ENCODE results near the gene CIBAR2. TPM values are rescaled to one million over a fixed set of nuclear protein-coding genes. Genes with fewer than 3 reads are reported as not detected.

The CIBAR2 gene
- total RNA-seq, 2 experiments from 2014 or later: 0.50 TPM; not detected in 1

GRCh38 chr16:85065099-85065498, 47.2 kb downstream of the CIBAR2 start:
- DNase-seq (ENCODE audit: low spot score): no peak
- TF ChIP-seq CTCF (conservative IDR thresholded peaks at IDR 0.05; ENCODE audit: low read length) (no peak), EZH2phosphoT487 (IDR thresholded peaks at IDR 0.05; ENCODE audit: borderline replicate concordance, low read depth, low read length) (no peak)
- intact Hi-C loops (cut with micrococcal nuclease; ENCODE audit: unreplicated experiment): no loop called here
- no TSS peak for BruUV-seq (replicated peaks)
- H4K20me1 ChIP-seq (ENCODE audit: insufficient read depth, low read length): no peaks in the 10 kb centered on the region
- ChIA-PET CTCF (ENCODE audit: unreplicated experiment) (no interaction called here), POLR2A (no interaction called here)
- H2AFZ ChIP-seq (ENCODE audit: low read length): no peak overlapping the region
- no peaks in the 10 kb centered on the region for H3K79me2 ChIP-seq (ENCODE audit: insufficient read depth, low read depth, low read length)
- no peak overlapping the region for H3K27ac ChIP-seq (ENCODE audit: low read depth, low read length, poor library complexity, severe bottlenecking)
- no peaks in the 10 kb centered on the region for H3K9me3 ChIP-seq (ENCODE audit: low read length)
- no peaks in the 10 kb centered on the region for H3K4me1 ChIP-seq (ENCODE audit: insufficient read depth, low read length, poor library complexity, severe bottlenecking)
- no peak overlapping the region for H3K4me2 ChIP-seq (ENCODE audit: low read length)
- H3K9me2 ChIP-seq (ENCODE audit: insufficient read depth, low read length): no peaks in the 10 kb centered on the region
- no peaks in the 10 kb centered on the region for H3K36me3 ChIP-seq (ENCODE audit: insufficient read depth, low read length)
- no peak overlapping the region for H3K4me3 ChIP-seq (ENCODE audit: low read depth, low read length, poor library complexity, severe bottlenecking)

- no TSS peak for BruUV-seq (replicated peaks)
- CTCF ChIA-PET (ENCODE audit: unreplicated experiment): no interaction called here
These were observed 48.1 kb downstream of the CIBAR2 start for GRCh38 chr16:85064186-85064585.

GRCh38 chr16:85062845-85063244, 49.4 kb downstream of the CIBAR2 start:
- H3K4me2 ChIP-seq (ENCODE audit: low read length): no peak overlapping the region
- CTCF ChIA-PET (ENCODE audit: unreplicated experiment): no interaction called here
- no peak for TF ChIP-seq EZH2phosphoT487 (IDR thresholded peaks at IDR 0.05; ENCODE audit: borderline replicate concordance, low read depth, low read length)
- no peak for TF ChIP-seq CTCF (conservative IDR thresholded peaks at IDR 0.05; ENCODE audit: low read length)

More at GRCh38 chr16:85064186-85064585, 48.1 kb downstream of the CIBAR2 start:
- no peak overlapping the region for H3K4me3 ChIP-seq (ENCODE audit: low read depth, low read length, poor library complexity, severe bottlenecking)
- H3K79me2 ChIP-seq (ENCODE audit: insufficient read depth, low read depth, low read length): no peaks in the 10 kb centered on the region
- H3K9me3 ChIP-seq (ENCODE audit: low read length): no peaks in the 10 kb centered on the region
- no peaks in the 10 kb centered on the region for H3K36me3 ChIP-seq (ENCODE audit: insufficient read depth, low read length)
- no peaks in the 10 kb centered on the region for H3K4me1 ChIP-seq (ENCODE audit: insufficient read depth, low read length, poor library complexity, severe bottlenecking)
- H3K4me2 ChIP-seq (ENCODE audit: low read length): no peak overlapping the region
- TF ChIP-seq CTCF (conservative IDR thresholded peaks at IDR 0.05; ENCODE audit: low read length): no peak
- TF ChIP-seq EZH2phosphoT487 (IDR thresholded peaks at IDR 0.05; ENCODE audit: borderline replicate concordance, low read depth, low read length): no peak
- no peak overlapping the region for H2AFZ ChIP-seq (ENCODE audit: low read length)
- no peak overlapping the region for H3K27ac ChIP-seq (ENCODE audit: low read depth, low read length, poor library complexity, severe bottlenecking)
- POLR2A ChIA-PET: no interaction called here
- DNase-seq (ENCODE audit: low spot score): no peak
- H4K20me1 ChIP-seq (ENCODE audit: insufficient read depth, low read length): no peaks in the 10 kb centered on the region
- intact Hi-C loops (cut with micrococcal nuclease; ENCODE audit: unreplicated experiment): no loop called here
- H3K9me2 ChIP-seq (ENCODE audit: insufficient read depth, low read length): no peaks in the 10 kb centered on the region

More at GRCh38 chr16:85062845-85063244, 49.4 kb downstream of the CIBAR2 start:
- no peaks in the 10 kb centered on the region for H3K79me2 ChIP-seq (ENCODE audit: insufficient read depth, low read depth, low read length)
- BruUV-seq (replicated peaks): no TSS peak
- no peaks in the 10 kb centered on the region for H3K9me2 ChIP-seq (ENCODE audit: insufficient read depth, low read length)
- intact Hi-C loops (cut with micrococcal nuclease; ENCODE audit: unreplicated experiment): no loop called here
- peaks cover 8% of the 10 kb centered on the region for H3K4me1 ChIP-seq (ENCODE audit: insufficient read depth, low read length, poor library complexity, severe bottlenecking)
- no peak overlapping the region for H3K4me3 ChIP-seq (ENCODE audit: low read depth, low read length, poor library complexity, severe bottlenecking)
- no peaks in the 10 kb centered on the region for H4K20me1 ChIP-seq (ENCODE audit: insufficient read depth, low read length)
- POLR2A ChIA-PET: no interaction called here
- no peaks in the 10 kb centered on the region for H3K36me3 ChIP-seq (ENCODE audit: insufficient read depth, low read length)
- no peak overlapping the region for H2AFZ ChIP-seq (ENCODE audit: low read length)
- DNase-seq (ENCODE audit: low spot score): no peak
- H3K9me3 ChIP-seq (ENCODE audit: low read length): no peaks in the 10 kb centered on the region
- no peak overlapping the region for H3K27ac ChIP-seq (ENCODE audit: low read depth, low read length, poor library complexity, severe bottlenecking)

Measured in OCI-LY7 (cell line).